HepG2 (cell line): Measurements from ENCODE around the gene UNC79.

Source experiments
- CHD2 ChIP-seq: IDR thresholded peaks from 2 replicates; pipeline ENCODE4 v1.6.1; 2011; ENCODE audit warnings: low read depth, low read length, improper control_type of control experiment
- HOXD1 ChIP-seq: sonication (generic); formaldehyde crosslinking; IDR thresholded peaks from 2 replicates; pipeline ENCODE4 v1.5.0; 2020; ENCODE audit warnings: missing genetic modification reagents
- KDM4B ChIP-seq: sonication (generic); formaldehyde crosslinking; IDR thresholded peaks from 2 replicates; pipeline ENCODE4 v1.4.0; 2020; ENCODE audit warnings: missing genetic modification reagents
- MLX ChIP-seq: IDR thresholded peaks from 2 replicates; pipeline ENCODE4 v1.6.1; 2016
- MXI1 ChIP-seq: IDR thresholded peaks from 3 replicates; pipeline ENCODE4 v1.6.1; 2012; ENCODE audit warnings: low read depth, low read length, inconsistent platforms, borderline replicate concordance
- NCOA1 ChIP-seq: sonication (generic); formaldehyde crosslinking; IDR thresholded peaks from 2 replicates; pipeline ENCODE4 v1.9.0; 2021; ENCODE audit warnings: missing genetic modification reagents
- ZBTB39 ChIP-seq: sonication (generic); formaldehyde crosslinking; IDR thresholded peaks from 2 replicates; pipeline ENCODE4 v1.5.0; 2020; ENCODE audit warnings: missing genetic modification reagents

GRCh38 chr14:93480867-93481266, 50.1 kb downstream of the UNC79 start:
- TF ChIP-seq HOXD1 (CRISPR knock-in tag) (no peak), NCOA1 (CRISPR knock-in tag) (no peak), CHD2 (no peak), MXI1 (no peak), KDM4B (no peak), ZBTB39 (no peak), MLX (CRISPR knock-in tag) (no peak)
